ENCODE measurements around the gene GPS1.

The GPS1 gene

DNA sequence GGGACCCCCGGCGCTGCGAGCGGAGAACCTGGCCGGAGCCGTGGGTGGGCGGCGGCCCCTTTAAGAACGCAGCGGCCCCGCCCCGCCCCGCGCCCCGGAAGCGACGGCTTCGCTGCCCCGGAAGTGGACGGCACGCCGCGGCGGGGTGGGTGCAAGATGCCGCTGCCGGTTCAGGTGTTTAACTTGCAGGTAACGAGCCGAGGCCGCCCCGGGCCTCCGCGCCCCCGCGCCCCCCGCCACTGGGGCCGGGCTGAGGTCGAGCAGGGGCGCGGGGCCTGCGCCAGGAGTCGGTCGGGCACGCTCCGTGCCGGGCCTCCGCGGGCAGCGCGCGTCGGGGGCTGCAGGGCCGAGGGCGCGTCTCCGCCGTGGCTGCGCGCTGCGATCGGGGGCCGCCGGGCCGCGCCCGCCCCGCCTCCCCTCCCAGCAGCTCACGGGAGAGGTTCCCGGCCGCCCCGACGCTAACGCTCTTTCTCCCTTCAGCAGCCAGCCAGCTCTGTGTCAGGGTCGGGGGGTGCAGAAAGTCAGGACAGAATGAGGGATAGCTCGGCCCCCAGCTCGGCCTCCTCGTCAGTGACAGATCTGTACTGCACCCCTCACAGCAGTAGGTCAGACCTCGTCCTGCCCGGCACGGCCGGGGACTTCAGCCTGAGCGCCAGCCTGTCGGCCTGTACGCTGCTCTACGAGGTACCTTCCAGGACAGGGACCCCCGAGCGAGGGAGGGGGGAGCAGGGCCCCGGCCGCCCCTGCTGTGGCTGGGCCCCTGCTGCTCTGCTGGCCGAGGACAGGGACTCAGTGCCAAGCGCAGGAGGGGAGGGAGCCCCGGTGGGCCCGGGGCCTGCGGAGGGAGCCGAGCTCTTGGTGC lies at the start of gene GPS1, which contains the start of gene RFNG:
GPS1 (plus strand) TSS at position 123 of the 862 bp plus-strand sequence; CDS start at position 157, 34 bp downstream.
RFNG (minus strand) TSS at position 36 of the 862 bp plus-strand sequence. CDS start 45 bp downstream, outside the sequence.
- H3K4me1 ChIP-seq (ENCODE audit: control insufficient read depth, insufficient read depth, low read length): peaks cover 13% of the 10 kb centered on the region
- H3K36me3 ChIP-seq (ENCODE audit: control insufficient read depth, insufficient read depth, low read length): peaks cover 24% of the 10 kb centered on the region

DNA sequence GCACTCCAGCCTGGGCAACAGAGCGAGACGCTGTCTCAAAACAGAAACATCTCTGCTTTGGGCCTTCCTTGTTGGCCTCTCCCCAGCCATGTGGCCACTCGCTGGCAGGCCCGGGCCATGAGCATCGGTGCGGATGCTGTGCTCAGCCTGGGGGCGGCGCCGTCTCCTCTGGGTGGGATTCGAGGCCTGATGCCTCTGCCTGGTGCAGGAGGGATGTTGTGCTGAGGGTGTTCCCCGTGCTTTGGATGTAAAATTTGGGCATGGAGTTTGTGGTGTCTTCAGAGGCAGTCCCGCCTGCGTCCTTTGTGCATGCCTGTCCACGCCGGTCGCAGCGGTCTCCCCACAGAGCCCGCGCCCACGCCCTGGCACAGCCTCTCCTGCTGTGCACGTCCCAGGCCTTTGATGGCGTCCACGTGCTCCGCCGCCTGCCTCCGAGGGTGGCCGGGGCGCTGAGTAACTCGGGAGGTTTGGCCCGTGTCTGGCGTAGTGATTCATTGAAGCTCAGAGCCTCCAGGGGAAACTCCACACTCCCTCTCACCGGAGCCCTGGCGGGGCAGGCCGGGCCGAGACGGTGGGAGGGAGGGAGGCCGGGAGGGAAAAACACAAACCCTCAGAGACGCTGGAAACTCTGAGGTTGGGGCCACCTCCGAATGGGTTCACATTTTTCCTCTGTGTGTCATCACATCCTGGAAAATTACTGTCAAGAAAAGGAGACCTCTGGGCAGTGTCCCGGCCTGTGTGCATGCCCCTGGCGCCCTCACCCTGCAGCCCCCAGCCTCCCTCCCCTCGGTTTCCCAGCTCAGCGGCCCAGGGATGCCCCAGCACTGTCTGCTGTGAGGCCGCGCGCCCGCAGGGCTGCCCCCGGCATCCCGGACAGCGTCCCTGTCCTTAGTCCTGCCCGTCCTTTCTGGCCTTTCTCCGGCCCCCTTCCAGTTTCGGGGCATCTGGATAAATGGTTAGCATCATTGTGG lies 48.0 kb upstream of the GPS1 start:
- Histone ChIP-seq H3K9ac (ENCODE audit: low read length) (no peak overlapping the region), H3K27me3 (ENCODE audit: control insufficient read depth, insufficient read depth, low read length) (no peaks in the 10 kb centered on the region), H3K4me3 (ENCODE audit: low read length) (no peak overlapping the region), H3K27ac (ENCODE audit: low read depth, low read length) (peak overlapping the region; percentile 34), H3K4me1 (ENCODE audit: control insufficient read depth, insufficient read depth, low read length) (peaks cover 18% of the 10 kb centered on the region), H3K36me3 (ENCODE audit: control insufficient read depth, insufficient read depth, low read length) (no peaks in the 10 kb centered on the region)

More for the DNA sequence above, at the start of gene GPS1, which contains the start of gene RFNG:
- no peaks in the 10 kb centered on the region for H3K27me3 ChIP-seq (ENCODE audit: control insufficient read depth, insufficient read depth, low read length)
- no peak within 1 kb of the TSS for H3K27ac ChIP-seq (ENCODE audit: low read depth, low read length)
- peak within 1 kb of the TSS; percentile 75 for H3K4me3 ChIP-seq (ENCODE audit: low read length)
- peak within 1 kb of the TSS; percentile 35 for H3K9ac ChIP-seq (ENCODE audit: low read length)

DNA sequence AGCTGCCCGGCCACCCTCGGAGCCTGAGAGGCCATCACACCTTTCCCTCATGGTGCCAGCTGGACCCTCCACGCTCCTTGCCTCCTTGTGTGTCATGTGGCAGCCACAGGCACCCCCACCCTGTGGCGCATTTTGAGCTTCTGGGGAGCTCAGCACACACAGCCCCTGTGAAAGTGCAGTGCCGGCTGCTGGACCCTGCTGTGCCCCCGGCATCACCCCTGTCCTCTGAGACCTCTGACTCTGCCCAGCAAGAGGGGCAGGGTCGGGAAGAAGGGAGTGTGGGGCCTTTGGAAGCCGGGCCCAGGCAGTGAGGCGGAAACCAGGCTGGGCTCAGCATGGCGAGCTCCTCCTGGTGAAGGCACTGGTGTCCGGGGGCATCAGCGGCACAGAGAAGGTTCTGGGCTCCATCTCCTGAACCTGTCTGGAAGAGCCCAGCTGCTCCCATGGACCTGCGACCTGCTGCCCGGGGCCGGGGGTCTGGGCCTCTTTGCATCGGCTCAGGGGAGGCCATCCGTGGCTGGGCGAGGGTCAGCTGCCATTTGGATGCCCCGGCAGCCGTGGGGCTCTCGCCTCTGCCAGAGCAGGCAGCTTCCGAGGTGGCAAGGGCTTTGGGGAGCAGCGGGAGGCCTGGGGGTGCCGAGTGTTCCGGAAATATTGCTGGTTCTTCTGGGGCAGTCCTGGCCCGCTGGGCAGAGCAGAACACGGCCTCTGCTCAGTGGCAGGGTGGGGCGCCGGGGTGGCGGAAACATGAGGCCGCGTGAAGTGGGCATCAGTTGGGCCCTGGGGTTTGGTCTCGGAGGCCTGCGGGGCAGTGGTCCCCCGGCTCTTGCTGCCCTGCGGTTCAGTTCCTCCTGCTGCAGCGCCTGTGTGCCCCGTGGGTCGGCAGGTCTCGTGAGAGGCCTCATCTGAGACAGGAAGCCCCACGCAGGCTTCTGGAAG lies 46.9 kb upstream of the GPS1 start:
- peaks cover 18% of the 10 kb centered on the region for H3K4me1 ChIP-seq (ENCODE audit: control insufficient read depth, insufficient read depth, low read length)
- no peak overlapping the region for H3K27ac ChIP-seq (ENCODE audit: low read depth, low read length)
- no peak overlapping the region for H3K9ac ChIP-seq (ENCODE audit: low read length)
- no peaks in the 10 kb centered on the region for H3K27me3 ChIP-seq (ENCODE audit: control insufficient read depth, insufficient read depth, low read length)
- no peaks in the 10 kb centered on the region for H3K36me3 ChIP-seq (ENCODE audit: control insufficient read depth, insufficient read depth, low read length)
- no peak overlapping the region for H3K4me3 ChIP-seq (ENCODE audit: low read length)

DNA sequence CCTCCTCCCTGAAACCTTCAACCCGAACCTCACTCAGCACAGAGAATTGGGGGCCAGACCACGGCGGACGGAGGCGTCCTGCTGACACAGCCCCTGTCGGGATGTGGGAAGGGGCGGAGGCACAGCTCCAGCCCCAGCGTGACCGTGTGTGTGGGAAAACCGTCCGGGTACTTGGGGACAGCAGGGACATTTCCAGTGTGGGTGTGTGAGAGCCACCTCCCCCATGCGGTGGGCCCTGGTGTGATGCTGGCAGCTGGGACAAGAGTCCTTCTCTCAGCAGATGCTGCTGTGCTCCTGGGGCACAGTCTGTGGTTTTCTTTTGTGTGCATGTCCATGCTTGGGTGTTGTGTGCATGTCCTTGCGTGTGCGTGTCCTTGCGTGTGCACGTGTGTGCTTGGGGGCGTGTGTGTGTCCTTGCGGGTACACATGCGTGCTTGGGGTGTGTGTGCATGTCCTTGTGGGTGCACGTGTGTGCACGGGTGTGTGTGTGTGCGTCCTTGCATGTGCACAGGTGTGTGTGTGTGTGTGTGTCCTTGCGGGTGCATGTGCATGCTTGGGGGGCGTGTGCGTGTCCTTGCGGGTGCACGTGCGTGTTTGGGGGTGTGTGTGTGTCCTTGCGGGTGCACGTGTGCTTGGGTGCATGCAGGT lies 45.9 kb upstream of the GPS1 start:
- no peaks in the 10 kb centered on the region for H3K36me3 ChIP-seq (ENCODE audit: control insufficient read depth, insufficient read depth, low read length)
- H3K4me3 ChIP-seq (ENCODE audit: low read length): no peak overlapping the region
- no peak overlapping the region for H3K9ac ChIP-seq (ENCODE audit: low read length)
- peaks cover 18% of the 10 kb centered on the region for H3K4me1 ChIP-seq (ENCODE audit: control insufficient read depth, insufficient read depth, low read length)
- no peaks in the 10 kb centered on the region for H3K27me3 ChIP-seq (ENCODE audit: control insufficient read depth, insufficient read depth, low read length)
- no peak overlapping the region for H3K27ac ChIP-seq (ENCODE audit: low read depth, low read length)

DNA sequence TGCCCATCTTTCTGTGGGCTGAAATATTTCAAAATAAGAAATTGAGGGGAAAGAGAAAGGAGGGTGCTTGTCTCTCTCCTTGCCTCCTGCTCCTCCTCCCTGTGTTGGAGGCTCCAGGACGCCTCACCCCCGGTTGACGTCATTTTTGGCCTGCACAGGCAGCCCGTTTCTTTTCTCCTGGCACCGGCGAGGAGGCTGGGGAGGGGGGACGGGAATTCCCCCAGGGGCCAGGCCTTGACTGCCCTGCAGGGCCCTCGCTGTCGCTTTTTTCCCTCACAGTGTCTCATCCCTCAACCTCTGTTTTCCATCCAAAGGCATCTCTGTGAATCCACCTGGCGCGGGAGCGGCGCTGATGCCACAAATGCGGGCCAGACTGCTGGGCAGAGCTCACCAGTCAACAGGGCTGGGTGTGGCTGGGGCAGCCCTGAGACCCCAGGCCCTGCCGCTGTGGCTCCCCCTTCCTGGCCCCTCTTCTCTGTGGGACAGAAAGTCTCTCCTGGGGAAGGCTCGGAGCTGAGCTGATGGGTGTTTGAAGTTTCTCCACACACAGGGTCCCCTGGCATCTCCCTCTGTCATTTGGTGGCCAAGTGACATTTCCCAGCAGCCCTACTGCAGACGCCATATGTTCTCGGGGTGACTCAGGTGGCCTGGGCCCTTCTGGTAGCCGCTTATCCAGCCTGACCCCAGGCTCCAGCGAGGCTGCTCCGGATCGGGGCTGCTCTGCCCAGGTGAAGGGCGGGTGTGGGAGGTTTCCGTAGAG lies 45.0 kb upstream of the GPS1 start:
- H3K27me3 ChIP-seq (ENCODE audit: control insufficient read depth, insufficient read depth, low read length): no peaks in the 10 kb centered on the region
- peak overlapping the region; percentile 22 for H3K27ac ChIP-seq (ENCODE audit: low read depth, low read length)
- H3K36me3 ChIP-seq (ENCODE audit: control insufficient read depth, insufficient read depth, low read length): no peaks in the 10 kb centered on the region
- no peak overlapping the region for H3K4me3 ChIP-seq (ENCODE audit: low read length)
- no peak overlapping the region for H3K9ac ChIP-seq (ENCODE audit: low read length)
- H3K4me1 ChIP-seq (ENCODE audit: control insufficient read depth, insufficient read depth, low read length): peaks cover 18% of the 10 kb centered on the region

DNA sequence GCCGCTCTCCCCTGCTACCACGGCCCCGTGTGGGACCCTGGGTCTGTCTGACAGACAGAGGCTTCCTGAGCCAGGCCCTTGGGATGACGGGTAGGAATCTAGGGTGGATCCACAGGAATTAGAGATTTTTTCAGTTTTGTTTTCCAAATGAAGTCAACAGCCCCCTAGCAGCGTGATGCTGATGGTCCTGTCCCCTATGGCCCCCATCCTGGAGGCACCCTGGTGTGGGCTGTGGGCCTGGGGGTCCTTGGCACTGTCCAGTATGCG lies 44.5 kb upstream of the GPS1 start:
- H3K9ac ChIP-seq (ENCODE audit: low read length): no peak overlapping the region

DNA sequence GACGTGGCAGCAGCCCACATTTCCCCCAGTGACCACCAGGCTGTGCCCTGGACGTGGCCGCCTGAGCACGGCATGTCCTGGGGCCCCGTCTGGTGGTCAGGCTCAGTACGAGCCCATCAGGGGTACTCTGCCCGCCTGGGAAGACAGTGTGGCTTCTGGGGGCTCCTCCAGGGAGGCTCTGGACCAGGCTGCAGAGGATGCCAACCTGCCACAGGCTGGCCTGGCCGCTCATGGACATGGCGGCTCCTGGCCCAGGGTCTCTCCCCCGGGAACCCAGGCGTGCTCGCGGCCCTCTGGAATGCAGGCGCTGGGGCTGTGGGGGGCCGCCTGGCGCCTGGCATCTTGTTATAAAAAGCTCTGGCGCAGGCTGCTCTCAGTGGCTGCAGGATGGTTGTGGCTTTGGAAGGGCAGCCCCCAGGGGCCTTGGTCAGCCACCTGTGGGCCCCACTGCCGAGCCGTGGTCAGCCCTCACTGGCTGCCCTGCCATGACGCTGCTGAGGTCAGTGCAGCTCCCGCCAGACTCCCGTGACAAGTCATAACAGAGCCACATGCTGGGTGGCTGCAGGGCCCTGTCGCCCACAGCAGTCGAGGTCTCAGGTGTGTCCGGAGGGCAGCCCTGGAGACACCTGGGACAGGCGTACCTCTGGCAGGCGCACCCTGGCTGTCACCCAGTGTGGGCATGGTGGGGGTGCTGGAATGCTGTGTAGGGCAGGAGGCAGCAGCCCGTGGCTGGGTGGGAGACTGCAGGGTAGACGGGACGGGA lies 44.0 kb upstream of the GPS1 start:
- no peak overlapping the region for H3K4me3 ChIP-seq (ENCODE audit: low read length)
- H3K4me1 ChIP-seq (ENCODE audit: control insufficient read depth, insufficient read depth, low read length): peaks cover 18% of the 10 kb centered on the region
- H3K9ac ChIP-seq (ENCODE audit: low read length): no peak overlapping the region
- H3K27me3 ChIP-seq (ENCODE audit: control insufficient read depth, insufficient read depth, low read length): no peaks in the 10 kb centered on the region
- H3K27ac ChIP-seq (ENCODE audit: low read depth, low read length): no peak overlapping the region
- no peaks in the 10 kb centered on the region for H3K36me3 ChIP-seq (ENCODE audit: control insufficient read depth, insufficient read depth, low read length)

More for the DNA sequence above, 44.5 kb upstream of the GPS1 start:
- Histone ChIP-seq H3K4me1 (ENCODE audit: control insufficient read depth, insufficient read depth, low read length) (peaks cover 18% of the 10 kb centered on the region), H3K4me3 (ENCODE audit: low read length) (no peak overlapping the region), H3K27ac (ENCODE audit: low read depth, low read length) (no peak overlapping the region), H3K36me3 (ENCODE audit: control insufficient read depth, insufficient read depth, low read length) (no peaks in the 10 kb centered on the region), H3K27me3 (ENCODE audit: control insufficient read depth, insufficient read depth, low read length) (no peaks in the 10 kb centered on the region)

DNA sequence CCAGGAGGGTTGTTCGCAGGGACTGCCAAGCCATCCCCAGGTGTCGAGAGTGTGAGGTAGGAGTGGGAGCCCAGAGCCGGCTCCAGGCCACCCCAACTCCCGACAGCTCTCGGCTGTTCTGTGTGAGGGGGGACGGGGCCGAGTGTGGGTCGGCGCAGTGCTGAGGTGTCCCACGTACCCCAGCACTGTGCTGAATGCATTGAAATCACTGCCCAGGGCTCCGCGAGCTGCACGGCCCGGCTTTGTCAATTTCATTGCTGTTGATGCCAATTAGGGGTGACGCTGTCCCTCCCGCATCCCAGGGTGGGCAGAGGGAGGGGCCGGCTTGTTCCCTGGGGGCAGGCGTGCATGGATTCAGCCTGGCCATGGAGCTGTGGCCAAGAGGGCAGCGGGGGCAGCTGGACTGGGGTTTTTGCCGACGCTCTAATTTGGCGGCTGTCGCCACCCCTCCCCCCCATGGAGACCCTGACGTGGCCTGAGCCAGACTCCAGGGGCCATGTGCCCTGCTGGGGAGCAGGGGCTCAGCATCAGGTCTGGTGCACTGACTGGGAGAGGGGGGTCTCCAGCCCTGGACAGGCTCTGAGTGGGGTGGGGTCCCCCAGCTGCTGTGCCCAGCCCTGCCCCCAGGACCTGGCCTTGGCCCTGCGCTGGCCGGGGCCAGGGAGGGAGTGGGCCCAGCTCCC lies 43.3 kb upstream of the GPS1 start:
- Histone ChIP-seq H3K27ac (ENCODE audit: low read depth, low read length) (no peak overlapping the region), H3K36me3 (ENCODE audit: control insufficient read depth, insufficient read depth, low read length) (no peaks in the 10 kb centered on the region), H3K4me1 (ENCODE audit: control insufficient read depth, insufficient read depth, low read length) (peaks cover 15% of the 10 kb centered on the region), H3K4me3 (ENCODE audit: low read length) (no peak overlapping the region), H3K9ac (ENCODE audit: low read length) (no peak overlapping the region), H3K27me3 (ENCODE audit: control insufficient read depth, insufficient read depth, low read length) (no peaks in the 10 kb centered on the region)

DNA sequence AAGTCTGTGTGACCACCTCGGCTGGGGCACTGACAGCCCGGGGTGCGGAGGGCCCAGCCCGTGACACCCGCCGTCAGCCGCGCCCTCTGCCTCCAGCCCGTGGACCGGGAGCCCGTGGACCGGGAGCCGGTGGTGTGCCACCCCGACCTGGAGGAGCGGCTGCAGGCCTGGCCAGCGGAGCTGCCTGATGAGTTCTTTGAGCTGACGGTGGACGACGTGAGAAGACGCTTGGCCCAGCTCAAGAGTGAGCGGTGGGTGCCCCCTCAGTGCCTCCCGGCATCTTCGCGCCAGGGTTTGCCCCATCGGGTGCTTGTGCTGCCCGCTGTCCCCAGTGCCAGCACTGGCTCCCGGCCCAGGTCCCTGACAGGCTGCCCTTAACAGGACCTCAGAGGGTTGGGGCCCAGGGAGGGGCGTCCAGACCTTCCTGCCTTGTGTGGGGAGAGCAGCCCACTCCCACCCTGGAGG lies 42.7 kb upstream of the GPS1 start:
- no peak overlapping the region for H3K27ac ChIP-seq (ENCODE audit: low read depth, low read length)
- peaks cover 17% of the 10 kb centered on the region for H3K4me1 ChIP-seq (ENCODE audit: control insufficient read depth, insufficient read depth, low read length)
- H3K27me3 ChIP-seq (ENCODE audit: control insufficient read depth, insufficient read depth, low read length): no peaks in the 10 kb centered on the region
- no peak overlapping the region for H3K9ac ChIP-seq (ENCODE audit: low read length)
- H3K4me3 ChIP-seq (ENCODE audit: low read length): no peak overlapping the region
- H3K36me3 ChIP-seq (ENCODE audit: control insufficient read depth, insufficient read depth, low read length): no peaks in the 10 kb centered on the region

DNA sequence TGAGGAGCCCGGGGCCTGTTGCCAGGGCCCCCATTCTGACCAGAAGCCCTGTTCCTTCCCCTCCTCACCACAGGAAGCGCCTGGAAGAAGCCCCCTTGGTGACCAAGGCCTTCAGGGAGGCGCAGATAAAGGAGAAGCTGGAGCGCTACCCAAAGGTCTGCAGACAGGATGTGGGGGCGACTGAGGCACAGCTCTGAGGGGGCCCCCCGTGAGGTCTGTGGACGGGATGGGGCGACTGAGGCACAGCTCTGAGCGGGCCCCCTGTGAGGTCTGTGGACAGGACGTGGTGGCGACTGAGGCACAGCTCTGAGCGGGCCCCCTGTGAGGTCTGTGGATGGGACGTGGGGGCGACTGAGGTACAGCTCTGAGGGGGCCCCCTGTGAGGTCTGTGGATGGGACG lies 42.3 kb upstream of the GPS1 start:
- Histone ChIP-seq H3K9ac (ENCODE audit: low read length) (no peak overlapping the region), H3K4me1 (ENCODE audit: control insufficient read depth, insufficient read depth, low read length) (peaks cover 13% of the 10 kb centered on the region), H3K4me3 (ENCODE audit: low read length) (no peak overlapping the region), H3K27me3 (ENCODE audit: control insufficient read depth, insufficient read depth, low read length) (no peaks in the 10 kb centered on the region), H3K27ac (ENCODE audit: low read depth, low read length) (no peak overlapping the region), H3K36me3 (ENCODE audit: control insufficient read depth, insufficient read depth, low read length) (no peaks in the 10 kb centered on the region)

All from rectal smooth muscle tissue (tissue), 1 donor.